GM19238 (cell line): ENCODE results near the gene OTUD7B.

Source experiments
- DNase-seq: peaks from one replicate; pipeline ENCODE4 v3.0.0; 2011; ENCODE audit warnings: low spot score; ENCODE audit not compliant: insufficient read length

OTUD7B gene

GRCh38 chr1:149923626-149924025, 86.9 kb downstream of the OTUD7B start:
- no peak for DNase-seq

DNA sequence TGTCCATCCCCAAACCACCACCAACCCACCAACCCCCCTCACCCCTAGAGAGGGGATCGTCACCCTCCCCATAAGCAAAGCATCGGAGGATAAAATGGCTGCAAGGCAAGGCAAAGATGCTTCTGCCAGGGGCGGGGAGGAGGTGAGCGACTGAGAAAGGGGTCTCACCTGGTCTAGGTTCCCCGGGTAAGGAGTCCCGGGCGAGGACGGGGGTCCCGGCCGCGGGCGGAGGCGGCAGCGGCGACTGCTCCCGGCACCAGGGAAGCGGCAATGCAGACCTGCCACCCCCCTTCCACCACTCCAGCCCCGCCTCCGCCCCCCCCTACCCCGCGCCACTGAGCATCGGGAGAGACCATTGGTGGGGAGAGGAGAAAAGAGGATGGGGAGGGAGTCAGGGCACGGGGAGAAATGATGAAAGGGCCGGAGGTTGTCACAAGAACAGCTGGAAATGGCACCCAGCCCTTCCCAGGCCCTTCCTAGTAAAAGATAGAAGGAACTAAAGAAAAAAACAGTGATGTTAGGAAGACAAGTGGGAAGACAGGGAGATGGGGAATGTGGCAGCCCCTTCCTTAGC, 92.9 kb downstream of the OTUD7B start, which contains the start of gene SV2A:
SV2A (minus strand) TSS at position 274 of the 574 bp plus-strand sequence. CDS start 4,004 bp downstream, outside the sequence.
- no peak for DNase-seq

- DNase-seq, result no peak
Measured at GRCh38 chr1:149916898-149917252, 93.7 kb downstream of the OTUD7B start.

DNA sequence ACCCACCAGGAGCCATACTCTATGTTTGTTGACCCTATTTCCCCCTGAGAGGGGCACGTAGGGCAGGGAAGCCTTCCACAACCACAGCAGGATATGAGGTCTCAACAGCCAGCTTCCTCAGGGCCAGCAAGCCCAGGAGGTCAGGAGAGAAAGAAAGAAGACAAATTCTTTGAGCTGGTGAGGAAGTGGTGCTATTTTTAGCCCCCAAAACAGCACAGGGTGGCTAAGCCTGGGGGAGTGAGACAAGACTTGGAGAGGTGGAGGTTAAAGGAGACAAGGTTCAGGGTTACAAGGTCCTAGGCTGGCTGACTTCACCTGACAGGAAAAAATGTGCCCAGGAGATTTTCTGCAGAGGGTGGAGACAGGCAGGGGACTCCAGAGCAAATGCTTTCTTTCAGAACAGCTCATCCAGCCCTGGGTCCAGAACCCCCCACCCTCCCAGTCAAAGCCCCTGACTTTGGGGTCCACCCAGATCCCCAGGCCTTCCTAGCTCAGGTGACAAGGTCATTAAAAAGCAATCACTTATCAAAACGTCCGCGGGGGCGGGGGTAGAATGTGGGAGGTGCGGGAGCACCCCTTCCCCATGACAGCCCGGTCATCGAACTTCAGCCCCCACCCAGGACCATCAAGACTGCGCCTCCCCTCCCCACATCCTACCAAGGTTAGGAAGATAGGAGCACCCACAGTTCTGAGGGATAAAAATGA, 94.2 kb downstream of the OTUD7B start:
- no peak for DNase-seq

GRCh38 chr1:149915429-149916192, 94.9 kb downstream of the OTUD7B start:
- DNase-seq, result no peak

- DNase-seq, result no peak
Measured at GRCh38 chr1:149914545-149914944, 96.0 kb downstream of the OTUD7B start.

GRCh38 chr1:149906570-149907075, 103.9 kb downstream of the OTUD7B start:
- no peak for DNase-seq

DNA sequence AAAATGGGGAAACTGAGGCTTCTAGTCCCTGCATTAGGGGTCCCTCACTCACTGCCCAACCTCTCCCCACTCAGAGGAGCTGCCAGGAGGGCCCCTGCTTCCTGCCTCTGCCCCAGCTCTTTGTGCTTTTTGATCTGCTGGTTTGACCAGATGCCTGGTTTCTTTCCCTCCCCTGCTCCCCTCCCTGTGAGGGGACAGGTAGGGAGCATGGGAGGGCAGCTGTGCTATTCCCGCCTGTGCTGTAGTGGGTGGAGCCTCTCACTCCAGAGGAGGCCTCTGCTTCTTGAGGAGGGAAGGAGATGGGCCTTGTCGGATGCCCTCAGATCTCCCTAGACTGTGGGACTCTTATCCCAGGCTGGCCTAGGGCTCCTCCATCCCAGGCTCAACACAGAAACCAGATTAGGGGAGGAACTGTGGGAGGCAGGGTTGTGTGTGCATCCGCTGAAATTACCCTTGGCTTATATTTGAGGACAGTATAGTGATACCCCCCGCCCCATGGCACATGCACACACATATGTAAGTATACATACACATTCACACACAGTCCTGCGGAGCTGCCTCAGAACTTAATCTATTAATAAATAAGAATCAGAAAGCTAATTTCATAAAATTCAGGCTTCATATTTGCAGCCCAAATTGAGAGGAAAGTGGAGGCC, 106.6 kb downstream of the OTUD7B start:
- DNase-seq, result no peak

- DNase-seq, result peak; percentile 91
Measured at GRCh38 chr1:149899460-149900284, 110.9 kb downstream of the OTUD7B start, which contains the start of gene BOLA1. BOLA1 (plus strand) TSS chr1:149899568; CDS start chr1:149900060, 492 bp downstream.

DNA sequence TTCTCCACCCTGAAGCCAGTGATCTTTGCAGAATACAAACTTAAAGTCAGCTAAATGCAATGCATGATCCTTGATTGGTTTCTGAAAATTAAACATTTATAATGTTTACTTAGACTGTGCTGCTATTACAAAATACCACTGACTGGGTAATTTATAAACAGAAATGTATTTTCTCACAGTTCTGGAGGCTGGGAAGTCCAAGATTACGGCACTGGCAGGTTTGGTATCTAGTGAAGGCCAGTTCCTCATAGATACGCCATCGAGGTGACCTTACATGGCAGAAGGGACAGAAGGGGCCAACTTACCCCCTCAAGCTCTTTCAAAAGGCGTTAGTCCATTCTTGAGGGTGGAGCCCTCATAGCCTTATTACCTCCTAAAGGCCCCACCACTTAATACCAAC, 114.0 kb downstream of the OTUD7B start:
- DNase-seq, result no peak

GRCh38 chr1:149888999-149889289, 121.6 kb downstream of the OTUD7B start:
- no peak for DNase-seq

DNA sequence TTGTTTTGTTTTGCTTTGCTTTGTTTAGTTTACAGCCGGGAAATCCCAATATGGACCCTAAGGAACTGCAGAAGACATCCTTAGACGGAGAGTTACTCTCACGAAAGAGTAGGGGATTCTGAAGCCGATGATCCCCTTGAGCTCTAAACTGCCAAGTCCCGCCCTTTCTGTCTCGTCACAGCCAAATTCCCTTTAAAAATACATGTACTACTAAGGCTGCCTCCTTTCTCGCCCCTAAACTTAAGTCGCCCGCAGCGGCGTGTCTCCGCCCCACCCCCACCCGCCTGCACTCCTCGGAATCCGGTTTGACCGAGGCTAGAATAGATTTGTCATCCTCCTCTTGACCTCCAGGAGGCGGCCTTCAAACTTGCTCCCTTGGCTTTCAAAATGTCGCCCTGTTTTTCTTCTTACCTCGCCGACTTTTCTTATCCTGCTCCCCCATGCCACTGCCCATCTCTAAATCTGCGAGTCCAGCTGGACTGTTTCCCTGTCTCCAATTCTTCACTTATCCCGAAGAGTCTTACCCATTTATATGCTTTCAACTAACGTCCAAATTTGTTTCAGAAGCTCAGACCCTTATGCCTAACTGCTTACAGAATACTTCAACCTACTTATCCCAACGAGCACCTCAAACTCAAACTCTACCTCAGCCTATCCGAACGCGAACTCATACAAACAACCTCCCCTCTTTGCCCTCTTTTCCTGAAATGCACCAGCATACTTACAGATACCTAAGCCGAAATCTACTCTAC, 122.1 kb downstream of the OTUD7B start:
- peak; percentile 58 for DNase-seq
